SK-MEL-5 (cell line): ENCODE results near the gene TNFRSF8. TPM values are rescaled to one million over a fixed set of nuclear protein-coding genes. Genes with fewer than 3 reads are reported as not detected.

Source experiments
- DNase-seq: peaks from one replicate; pipeline ENCODE4 v3.0.0-alpha.2; 2016; ENCODE audit warnings: low read depth, low spot score
- in situ Hi-C: cut with HindIII; loops from 2 replicates; pipeline ENCODE4 v1.10.0; 2016; ENCODE audit warnings: low sequenced_read_pairs, high pct_unique_total_duplicates, low pct_unique_long_range_greater_than_20kb
- total RNA-seq: library from RNA; depleted of rRNA; stranded (reverse); fragments of >200 nt; shearing (Covaris generic); gene quantifications from 2 replicates; pipeline ENCODE4 v1.2.3, GENCODE V29; 2014

TNFRSF8 gene
- total RNA-seq, 1 experiment from 2014 or later, result not detected

DNA sequence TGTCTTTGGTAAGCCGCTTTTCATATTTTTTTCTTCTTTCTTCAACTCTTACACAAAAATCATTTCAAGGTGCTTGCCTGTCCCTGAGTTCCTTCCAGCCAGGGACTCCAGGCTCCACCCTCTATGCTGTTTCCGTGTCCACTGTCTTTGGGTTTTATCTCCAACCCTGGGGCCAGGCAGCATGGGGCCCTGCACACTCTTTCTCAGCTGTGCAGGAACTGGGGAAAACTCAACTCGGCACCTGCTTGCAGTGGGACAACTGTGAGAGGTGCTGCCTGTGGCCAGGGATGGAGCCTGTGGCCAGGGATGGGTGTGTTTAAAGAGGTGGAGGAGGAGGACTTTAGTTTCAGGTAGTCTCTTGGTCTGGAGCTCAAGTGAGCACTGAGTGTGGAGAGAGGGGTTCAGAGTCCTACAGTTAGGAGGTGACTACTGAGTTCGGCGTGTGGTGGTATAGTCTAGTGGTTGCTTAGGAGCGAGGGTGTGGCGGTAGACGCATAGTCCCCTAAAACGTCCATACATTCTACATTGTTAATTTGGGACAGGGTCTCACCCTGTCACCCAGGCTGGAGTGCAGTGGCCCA lies 13.4 kb downstream of the TNFRSF8 start:
- no peak for DNase-seq
- in situ Hi-C loops, result no loop called here

DNA sequence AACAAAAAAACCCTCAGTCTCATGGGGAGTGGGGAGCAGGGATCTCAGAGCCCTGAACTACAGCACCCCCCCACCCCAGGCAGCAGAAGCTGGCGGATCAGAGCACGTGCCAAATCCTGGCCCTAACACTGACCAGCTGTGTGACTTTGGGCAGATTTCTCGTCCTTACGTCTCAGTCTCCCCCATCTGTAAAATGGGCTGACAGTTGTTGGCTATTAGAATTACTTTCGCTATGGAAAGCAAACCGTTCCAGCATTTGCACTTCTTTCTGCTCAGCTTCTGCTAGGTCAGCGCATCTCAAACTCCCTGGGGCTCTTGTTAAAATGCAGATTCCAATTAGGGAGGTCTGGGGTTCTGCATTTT lies 15.5 kb downstream of the TNFRSF8 start:
- DNase-seq, result no peak
- in situ Hi-C loops, result no loop called here

- DNase-seq, result peak; percentile 55
- in situ Hi-C loops, result no loop called here
These were observed 16.1 kb downstream of the TNFRSF8 start for GRCh38 chr1:12078938-12079861.

DNA sequence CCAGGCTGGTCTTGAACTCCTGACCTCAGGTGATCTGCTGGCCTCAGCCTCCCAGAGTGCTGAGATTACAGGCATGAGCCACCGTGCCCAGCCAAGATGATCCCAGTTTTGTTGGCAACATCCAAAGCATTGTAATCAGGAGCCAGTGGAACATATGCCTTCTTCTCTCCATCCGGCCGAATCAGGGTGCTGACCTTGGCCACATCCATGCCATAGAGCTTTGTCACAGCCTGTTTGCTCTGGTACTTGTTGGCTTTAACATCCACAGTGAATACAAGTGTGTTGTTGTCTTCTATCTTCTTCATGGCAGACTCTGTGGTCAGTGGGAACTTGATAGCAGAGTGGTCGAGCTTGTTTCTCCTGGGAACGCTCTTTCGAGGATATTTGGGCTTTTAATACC lies 17.1 kb downstream of the TNFRSF8 start:
- DNase-seq, result no peak
- in situ Hi-C loops, result no loop called here

DNA sequence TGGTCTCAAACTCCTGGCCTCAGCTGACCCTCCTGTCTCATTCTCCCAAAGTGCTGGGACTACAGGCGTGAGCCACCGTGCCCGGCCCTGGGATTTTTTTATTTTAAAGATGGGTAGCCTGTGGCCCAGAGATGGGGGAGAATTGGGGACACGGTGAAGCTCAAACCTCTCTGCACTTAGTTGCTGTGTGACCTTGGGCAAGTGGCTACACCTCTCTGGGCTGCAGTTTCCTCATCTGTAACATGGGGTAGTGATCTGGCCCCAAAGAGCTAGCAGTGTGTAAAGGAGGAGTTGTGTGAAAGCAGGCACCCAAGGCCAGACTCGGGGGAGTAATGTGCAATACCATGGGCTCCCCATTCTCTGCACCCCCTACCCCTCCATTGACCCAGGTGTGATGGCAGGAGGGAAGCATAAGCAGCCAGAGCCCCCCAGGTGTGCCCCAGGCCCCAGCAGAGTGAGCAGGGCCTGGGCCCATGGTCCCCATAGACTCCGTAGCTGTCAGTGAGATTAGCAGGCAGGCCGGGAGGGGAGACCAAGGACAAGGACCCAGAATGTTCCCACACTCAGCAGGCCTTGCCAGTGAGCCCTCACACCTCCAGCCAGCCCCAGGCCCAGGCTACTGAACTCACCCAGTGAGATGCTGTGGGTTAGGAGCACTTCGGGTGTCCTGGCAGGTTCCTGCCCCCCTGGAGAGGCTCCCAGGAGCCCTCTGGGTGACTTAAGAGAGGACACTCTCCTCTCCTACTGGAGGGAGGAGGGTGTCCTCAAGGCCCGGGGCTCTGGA lies 17.9 kb downstream of the TNFRSF8 start:
- in situ Hi-C loops, result no loop called here
- no peak for DNase-seq

- DNase-seq, result no peak
- in situ Hi-C loops, result no loop called here
These were observed 18.7 kb downstream of the TNFRSF8 start for GRCh38 chr1:12081648-12082396.

DNA sequence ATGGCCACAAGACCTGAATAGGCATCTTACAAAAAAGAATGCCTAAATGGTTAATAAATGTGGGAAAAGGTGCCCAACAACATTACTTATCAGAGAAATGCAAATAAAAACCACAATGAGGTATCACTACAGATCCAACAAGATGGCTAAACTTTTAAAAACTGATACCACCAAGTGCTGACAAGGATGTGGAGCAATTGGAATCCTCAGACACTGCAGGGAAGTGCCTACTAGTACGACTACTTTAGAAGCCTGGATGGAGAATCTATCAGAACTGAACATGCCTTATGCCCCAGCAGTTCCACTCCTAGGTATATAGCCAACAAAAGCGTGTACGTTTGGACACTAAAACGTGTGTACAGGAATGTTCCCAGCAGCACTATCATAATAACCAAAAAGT lies 19.9 kb downstream of the TNFRSF8 start:
- in situ Hi-C loops, result no loop called here
- no peak for DNase-seq

DNA sequence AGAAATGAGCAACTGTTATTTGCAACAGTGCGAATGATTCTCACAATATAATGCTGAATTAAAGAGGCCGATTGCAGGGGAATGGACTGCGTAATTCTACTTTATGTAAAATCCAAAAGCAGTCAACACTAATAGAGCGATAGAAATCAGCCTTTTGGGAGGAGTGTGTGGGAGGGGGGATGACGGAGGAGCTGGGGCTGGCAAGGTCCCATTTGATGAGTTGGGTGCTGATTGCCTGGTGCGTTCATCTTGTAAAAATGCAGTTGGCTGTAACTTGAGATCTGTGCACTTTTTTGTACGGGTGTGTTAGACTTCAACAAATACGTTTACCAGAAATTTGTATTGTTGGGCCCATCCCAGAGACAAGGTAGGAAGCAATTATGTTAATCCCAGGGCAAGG lies 20.7 kb downstream of the TNFRSF8 start:
- in situ Hi-C loops, result no loop called here
- no peak for DNase-seq

GRCh38 chr1:12085643-12086260 lies 22.6 kb downstream of the TNFRSF8 start:
- in situ Hi-C loops, result no loop called here
- no peak for DNase-seq

DNA sequence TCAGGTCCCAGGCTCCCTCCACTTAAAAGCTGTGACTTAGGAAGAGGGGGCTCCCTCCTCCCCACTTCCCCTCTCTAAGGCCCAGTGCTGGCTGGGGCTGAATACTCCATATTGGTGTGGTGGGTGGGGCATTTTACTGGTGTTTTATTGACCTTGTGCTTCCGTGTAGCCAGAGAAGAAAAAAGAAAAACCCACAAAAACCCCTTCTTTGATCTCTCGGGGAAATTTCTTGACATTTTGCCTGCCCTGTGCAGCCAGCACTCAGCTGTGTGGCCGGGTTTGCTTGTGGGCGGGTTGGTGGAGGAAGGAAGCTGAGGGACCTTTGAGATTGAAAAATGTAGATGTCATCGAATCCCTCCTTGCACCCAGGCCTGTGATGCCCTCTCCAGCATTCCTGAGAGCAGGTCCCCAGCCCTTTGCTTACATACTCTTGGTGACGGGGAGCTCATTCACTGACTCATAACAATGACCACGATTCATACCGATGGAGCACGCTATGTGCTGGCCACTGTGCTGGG lies 24.8 kb downstream of the TNFRSF8 start:
- DNase-seq, result no peak
- in situ Hi-C loops, result no loop called here

- no peak for DNase-seq
- in situ Hi-C loops, result no loop called here
These were observed 25.5 kb downstream of the TNFRSF8 start for GRCh38 chr1:12088607-12089006.

GRCh38 chr1:12090326-12090725 lies 27.2 kb downstream of the TNFRSF8 start:
- no peak for DNase-seq
- in situ Hi-C loops, result no loop called here

DNA sequence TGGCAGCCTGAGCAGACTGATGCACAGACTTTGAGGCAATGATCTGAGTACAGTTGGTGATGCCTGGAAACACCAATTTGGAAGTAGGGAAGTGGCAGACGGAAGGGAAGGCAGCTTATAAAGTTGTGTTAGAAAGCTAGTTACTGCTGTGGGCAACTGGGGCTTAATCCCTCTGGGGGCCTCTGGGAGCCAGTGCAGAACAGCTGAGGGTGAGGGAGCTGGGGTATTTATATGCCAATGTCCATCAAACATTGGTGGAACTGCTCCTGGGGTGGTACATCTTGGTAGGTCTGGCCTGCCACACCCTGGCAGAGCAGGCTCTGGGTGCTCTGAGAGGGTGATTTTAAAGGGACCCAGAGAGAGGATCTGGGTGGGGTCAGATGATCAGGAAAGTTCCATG lies 28.1 kb downstream of the TNFRSF8 start:
- in situ Hi-C loops, result no loop called here
- no peak for DNase-seq

GRCh38 chr1:12094180-12094579 lies 31.1 kb downstream of the TNFRSF8 start:
- in situ Hi-C loops, result no loop called here
- no peak for DNase-seq

DNA sequence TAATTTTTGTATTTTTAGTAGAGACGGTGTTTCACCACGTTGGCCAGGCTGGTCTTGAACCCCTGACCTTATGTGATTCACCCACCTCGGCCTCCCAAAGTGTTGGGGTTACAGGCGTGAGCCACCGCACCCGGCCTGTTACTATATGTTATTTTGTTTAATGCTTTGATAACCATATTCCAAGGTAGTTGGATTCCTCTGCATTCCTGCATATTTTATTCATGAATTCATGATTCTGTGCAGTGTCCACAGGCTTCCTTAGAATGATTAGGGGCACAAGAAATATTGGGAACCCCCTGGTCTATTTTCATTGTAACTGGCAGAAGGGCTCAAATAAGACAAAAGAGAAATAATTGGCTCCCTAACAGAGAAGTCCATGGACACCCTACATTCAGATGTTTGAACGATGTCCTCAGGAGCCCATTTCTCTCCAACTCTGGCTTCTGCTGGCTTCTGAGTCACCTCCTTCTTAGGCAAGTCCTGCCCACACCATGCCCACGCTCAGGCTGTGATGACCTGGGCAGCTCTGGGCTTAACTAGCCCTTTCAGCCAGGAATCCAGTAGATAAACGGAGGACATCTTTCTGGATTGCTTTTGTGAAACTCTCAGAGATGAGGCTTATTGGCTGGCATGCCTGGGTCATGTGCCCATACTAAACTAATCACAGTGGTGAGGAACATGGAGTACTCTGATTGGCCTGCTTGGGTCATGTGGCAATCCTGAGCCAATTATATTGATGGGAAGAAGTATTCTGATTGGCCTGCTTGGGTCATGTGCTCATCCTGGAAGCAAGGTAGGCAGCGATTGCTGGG lies 32.6 kb downstream of the TNFRSF8 start:
- peak; percentile 14 for DNase-seq
- in situ Hi-C loops, result no loop called here

- in situ Hi-C loops, result no loop called here
- no peak for DNase-seq
These were observed 33.5 kb downstream of the TNFRSF8 start for GRCh38 chr1:12096615-12097014.
